NCI-H2107 treated with DMSO at 0.1 percent for 48 hours (cell line): ENCODE measurements around the gene TBCEL.
"Not testable (repeated sequence)": the region's sequence is repeated elsewhere in the genome, so short reads cannot be mapped to it uniquely, and the experiment has no call there.

Experiments
- DNase-seq: peaks from one replicate; lab custom pipeline; 2025; ENCODE audit not compliant: unreplicated experiment; lab: John Stamatoyannopoulos, UW

Gene TBCEL

DNA sequence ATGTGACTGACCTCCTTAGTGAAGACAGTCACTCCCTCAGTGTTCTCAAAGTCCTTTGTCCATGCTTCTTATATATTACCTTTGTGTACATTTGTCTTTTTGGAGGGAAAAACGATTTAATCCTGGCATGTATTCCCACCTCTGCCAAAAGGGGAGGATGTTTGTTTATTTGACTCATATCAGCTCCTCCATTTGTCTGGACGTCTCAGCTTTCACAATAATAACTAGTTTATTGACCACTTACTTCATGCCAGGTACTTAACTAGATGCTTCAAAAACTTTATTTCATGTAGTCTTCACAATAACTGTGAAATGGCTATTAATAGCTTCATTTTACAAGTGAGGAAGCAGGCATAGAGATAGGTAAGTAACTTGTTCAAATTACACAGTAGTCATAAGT is 5.3 kb downstream of the TBCEL start:
- DNase-seq, result no peak

DNA sequence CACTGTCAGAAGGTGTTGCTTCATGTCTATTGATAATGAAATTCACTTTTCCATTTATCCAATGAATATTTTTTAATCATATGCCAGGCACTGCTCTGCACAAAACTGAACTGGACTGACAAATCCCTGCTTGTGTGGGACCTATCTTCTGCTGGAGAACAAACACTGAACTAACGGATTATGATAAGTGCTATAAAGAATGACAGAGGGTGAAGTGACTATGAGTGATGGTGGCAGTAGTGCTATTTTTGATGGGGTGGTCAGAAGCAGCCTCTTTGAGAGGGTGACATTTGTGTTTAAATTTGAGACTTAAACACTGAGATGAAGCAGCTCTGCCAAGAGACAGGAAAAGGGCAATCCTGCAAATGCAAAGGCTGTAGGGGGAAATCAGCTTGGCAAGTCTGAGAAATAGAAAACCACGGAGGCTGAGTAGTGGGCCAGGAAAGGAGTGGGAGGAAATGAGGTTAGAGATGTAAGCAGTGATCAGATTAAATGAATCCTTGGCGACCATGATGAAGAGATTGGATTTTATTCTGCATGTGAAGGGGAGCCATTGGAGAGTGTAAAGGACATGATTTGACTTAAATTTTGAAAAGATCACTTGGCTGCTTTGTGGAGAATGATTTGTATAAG is 6.0 kb downstream of the TBCEL start:
- DNase-seq, result no peak

DNA sequence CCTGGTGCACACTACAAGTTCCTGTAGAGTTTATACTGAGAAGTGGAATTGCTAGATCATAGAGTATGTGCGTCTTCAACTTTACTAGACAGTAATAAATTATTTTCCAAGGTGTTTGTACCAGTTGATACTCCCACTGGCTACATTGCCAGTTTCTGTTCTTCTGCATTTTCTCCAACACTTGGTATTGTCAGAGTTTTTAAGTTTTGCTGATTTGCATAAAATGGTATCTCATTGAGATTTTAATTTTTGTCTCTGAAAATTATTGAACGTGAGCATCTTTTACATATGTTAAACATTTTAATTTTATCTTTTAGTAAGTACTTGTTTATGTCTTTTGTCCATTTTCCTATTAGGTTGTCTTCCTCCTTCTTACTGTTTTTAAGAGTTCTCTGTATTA is 7.3 kb downstream of the TBCEL start:
- no peak for DNase-seq

DNA sequence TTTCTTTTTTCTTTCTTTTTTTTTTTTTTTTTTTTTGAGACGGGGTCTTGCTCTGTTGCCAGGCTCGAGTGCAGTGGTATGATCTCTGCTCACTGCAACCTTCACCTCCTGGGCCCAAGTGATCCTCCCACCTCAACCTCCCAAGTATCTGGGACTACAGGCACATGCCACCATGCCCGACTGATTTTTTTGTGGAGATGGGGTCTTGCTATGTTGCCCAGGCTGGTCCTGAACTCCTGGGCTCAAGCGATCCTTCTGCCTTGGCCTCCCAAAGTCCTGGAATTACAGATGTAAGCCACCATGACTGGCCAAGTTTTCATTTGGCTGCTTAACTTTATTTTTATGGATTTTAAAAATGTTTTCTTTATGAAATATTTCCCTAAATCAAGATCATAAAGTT is 7.7 kb downstream of the TBCEL start:
- not testable (repeated sequence) for DNase-seq

DNA sequence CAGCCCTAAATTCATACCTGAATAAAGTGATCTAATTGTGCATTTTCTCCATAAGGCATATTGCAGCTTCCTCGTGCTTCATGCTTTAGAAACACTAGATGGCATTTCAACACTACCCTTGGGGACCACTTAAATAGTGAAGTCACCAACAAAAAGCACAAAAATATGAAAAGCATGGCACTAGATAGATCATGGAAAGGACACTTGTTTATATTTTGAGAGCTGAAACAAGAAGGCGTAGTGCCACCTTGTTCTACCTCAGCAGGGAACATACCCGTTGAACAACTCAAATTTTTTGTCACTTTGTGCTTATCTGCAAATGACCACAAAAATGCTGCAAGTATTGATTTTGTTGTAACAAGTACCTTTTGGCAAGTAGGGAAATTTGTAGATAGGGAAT is 8.6 kb downstream of the TBCEL start:
- DNase-seq, result peak; percentile 5

DNA sequence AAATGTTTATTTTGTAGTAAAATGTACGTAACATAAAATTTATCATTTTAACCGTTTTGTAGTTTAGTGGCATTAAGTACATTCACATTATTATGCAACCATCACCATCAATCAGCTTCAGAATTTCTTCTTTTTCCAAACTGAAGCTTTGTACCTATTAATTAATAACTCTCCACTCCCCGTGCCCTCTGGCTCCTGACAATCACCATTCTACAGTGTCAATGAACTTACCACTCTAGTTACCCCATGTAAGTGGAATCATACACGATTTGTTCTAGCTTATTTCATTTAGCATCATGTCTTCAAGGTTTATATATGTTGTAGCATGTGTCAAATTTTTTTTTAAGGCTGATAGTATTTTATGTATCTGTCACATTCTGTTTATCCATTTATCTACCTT is 9.7 kb downstream of the TBCEL start:
- DNase-seq, result no peak

DNA sequence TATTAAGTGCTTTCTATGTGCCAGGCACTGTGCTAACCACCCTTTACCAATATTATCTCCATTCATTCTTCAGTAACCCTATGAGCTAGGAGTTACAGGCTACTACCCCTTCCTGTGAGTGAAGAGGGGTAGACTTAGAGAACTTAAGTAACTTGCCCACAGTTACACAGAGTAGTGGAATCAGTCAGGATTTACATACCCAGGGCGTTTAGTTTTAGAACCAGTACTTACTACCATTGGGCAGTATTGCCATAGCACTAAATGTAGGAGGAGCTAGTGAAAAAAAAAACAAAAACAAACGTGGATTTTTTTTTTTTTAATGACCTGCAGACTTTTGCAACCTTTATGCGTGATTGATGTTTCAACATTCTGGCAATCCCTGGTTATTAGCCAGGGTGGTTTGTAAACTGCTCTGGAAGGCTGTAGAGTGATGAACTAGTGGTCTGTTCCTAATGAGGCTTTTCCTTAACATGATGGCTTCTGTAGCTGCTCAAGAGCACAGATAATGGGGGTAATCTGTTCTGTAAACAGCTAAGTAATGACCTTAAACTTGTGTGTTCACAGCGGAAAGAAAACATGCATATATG is 11.4 kb downstream of the TBCEL start:
- no peak for DNase-seq

DNA sequence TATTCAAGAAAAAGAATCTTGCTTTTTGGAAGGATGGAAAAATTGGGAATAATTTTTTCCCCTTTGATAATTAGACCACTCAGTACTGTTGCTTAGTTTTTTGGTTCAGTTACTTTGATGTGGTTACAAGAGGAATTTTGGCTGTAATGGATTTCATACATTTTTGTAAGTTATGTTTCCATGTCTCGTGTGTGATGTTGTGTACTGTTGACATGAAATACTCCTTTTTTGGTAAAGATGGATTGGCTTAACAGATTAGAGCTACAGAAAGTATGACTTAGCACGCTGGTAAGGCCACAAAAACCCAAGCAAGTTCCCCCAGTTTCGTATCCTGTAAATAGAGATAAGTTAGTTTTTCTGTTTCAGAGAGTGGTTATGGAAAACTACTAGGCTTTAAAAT is 11.9 kb downstream of the TBCEL start:
- no peak for DNase-seq

DNA sequence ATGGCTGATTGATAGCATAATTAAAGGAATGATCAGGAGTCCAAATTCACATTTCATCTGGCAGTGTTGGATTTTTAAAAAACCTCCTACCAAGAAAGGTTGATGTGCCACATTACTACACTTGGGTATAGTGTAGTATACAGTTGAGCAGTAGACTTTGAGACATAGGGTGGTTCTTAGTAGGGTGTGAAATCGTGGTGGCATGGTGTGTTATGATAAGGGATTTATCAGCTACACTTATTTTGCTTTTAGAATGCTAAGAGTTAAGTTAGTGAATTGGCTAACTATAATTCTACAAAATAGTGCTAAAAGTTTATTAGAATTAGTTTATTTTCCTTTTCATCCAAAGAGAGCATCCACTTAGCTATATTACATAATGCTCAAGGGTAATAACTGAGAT is 13.1 kb downstream of the TBCEL start:
- no peak for DNase-seq

DNA sequence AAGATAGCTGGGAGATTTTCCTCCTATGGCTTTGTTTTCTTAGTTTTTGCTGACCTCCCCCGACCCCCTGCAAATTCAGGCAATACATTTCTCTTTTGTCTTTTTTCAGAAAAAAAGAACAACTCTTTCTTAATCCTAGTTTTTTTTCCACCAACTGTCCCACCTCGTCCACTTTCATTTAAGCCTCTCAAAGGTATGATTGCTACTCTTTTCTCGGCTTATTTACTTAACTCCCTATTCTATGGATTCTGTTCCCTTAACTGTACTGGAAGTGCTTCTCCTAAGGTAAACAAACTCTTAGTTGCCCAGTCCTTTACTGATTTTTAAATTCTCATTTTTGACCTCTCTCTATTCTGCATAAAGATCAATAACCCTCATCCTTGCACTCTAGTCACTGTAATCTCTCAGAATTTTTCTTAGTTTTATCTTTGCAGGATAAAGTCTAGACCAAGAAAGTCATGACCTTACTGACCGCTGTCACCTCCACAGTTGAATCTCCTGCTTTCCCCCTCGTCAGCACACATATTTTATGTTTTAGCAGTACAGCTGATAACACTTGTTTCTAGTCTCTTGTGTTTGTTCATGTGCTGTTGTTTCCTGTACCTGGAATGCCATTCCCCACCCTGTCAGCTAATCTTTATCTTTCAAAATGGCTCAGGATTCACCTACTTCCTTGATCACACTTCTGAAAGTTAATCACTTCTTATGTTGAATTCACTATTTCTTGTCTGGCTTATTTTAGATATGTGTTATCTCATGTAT is 14.9 kb downstream of the TBCEL start:
- DNase-seq, result no peak

DNA sequence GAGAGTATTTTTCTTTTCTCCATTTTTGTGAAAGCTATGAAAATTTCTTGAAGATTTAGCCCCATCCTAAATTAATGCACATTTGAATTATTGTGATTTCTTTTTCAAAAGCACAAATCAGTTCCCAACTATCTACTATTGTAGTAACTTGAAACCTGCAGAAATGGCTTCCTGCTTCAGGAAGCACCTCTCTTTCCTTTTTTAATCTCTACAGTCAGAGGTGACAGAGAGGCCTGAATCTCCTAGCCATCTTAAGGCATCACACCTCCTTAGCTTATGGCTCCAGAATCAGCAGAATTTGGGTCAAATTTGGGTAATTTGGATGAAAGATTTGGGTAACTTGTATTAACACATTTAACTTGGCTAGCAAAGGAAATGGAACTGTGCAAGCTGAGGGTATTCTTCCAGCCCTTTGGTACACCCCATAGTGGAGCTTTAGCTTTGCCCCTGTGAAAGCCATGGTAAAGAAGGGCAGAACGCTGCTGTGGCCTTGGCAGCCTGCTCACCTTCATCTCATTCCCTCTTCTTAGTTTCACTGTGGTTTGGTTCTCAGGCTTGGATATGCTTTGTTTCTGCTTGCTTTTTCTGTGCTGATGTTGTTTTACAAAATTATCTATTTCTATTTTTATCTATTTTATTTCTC is 16.2 kb downstream of the TBCEL start:
- DNase-seq, result peak; percentile 4

DNA sequence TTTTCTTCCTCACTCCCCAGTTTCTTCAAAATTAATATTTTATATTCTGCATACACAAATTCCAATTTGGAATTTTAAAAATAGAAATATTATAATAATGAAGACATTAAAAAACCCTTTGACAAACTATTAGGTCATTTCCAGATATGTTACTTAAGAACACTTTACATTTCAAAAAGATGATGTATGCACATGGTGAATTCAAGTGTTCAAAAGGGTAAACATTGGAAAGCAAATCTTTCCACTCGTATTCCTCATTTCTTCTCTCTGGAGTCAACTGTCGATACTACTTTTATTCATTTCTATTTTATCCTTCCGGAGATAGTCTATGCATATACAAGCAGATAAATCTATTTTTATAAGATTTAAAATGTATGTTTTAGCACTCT is 16.7 kb downstream of the TBCEL start:
- DNase-seq, result no peak

DNA sequence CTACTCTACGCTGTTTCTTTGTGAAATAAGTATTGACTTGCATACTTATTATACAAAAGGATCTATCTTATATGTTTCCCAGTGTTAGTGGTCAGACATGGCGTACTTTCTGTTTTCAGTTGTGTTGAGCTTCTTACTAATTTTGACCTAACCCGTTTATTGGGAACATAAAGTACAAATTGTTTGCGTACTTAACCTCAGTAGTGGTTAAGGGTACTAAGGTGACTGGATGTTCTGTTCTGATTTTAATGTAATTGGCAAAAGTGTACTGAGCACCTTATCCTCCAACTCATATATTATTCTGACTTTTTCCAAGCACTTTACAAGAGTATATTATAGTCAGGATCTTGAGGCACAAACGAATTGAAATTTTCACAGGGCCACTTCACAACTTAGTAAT is 17.2 kb downstream of the TBCEL start:
- no peak for DNase-seq

DNA sequence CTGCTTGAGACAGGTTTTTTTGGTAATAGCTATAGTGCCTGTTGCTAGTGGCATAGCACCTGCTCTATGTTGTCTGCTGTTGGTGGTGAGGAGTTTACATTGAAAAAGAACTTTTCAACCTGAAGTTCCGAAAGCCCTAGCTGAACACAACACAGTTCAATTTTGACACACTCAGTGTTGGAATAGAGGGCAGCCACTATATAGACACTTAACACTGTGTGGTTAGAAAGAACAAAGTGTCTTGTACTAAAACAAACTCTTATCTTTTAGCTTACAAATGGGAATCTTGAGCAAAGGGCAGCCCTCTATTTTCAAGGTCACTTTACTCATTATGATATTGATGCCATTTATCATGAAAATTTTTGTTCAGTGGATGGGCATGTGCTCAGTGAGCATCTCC is 18.4 kb downstream of the TBCEL start:
- DNase-seq, result no peak

DNA sequence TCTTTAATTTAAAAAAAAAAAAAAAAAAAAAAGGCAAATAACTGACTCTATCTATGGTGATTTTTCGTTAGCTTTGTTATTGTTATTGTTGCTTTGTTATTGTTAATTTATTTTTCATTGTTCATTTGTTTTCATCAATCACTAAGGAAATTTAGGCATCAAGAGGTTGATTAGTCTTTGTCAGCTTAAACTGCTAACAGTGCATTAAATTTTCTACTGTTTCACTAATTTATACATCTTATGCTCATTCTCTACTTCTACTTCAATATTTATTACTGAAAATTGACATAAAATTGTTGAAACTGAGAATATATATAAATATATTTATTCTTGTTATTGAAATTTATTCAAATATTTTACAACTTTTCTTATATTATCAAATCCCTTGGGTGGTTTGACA is 24.0 kb downstream of the TBCEL start:
- DNase-seq, result no peak

DNA sequence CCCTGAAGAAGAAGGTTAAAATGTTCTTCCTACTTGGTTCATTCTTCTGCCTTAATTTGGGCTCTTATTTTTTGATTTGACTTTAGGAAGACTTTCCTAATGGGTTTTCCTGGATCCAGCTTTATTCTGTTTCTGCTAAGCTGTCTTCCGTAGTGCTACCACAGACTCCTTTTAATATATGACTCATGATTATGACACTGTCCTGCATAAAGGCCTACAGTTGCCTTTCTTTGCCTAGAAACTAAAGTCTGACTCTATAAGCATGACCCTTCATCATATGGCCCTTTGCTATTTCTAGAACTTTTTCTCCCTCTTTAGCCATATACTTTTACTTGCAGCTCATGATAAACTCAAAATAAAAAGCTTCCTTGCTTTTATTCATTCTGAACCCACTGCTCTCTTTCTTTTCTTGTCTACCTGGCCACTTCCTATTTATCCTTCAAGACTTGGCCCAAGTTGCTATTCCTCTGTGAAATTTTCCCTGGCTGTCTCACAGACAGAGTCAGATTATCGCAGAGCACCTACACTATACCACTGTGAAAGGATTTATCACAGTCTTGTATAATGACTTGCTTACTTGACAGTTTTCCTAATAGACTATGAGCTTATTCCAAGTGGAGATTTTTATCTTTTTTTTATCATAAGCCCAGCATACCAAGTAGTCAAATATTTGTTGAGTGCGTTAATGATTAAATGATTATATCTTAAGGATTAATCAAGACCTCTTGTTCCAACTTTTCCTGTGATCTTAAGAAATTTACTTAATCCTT is 24.7 kb downstream of the TBCEL start:
- no peak for DNase-seq

DNA sequence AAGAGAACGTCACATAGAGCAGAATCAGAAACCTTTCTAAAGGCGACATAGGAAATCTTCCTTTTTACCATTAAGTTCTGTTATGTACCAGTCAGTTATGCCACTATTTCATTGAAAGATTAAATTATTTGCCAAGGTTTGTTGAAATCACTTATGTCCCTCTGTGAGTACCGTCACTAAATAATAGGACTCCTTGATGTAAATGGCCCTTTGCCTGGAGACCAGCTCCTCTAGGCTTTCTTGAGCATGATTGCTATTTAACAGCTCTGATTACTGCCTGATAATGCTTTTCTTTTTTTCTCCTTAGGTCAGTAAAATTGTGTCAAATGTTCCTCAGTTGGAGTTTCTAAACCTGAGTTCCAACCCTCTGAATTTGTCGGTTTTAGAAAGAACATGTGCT is 29.3 kb downstream of the TBCEL start:
- no peak for DNase-seq

DNA sequence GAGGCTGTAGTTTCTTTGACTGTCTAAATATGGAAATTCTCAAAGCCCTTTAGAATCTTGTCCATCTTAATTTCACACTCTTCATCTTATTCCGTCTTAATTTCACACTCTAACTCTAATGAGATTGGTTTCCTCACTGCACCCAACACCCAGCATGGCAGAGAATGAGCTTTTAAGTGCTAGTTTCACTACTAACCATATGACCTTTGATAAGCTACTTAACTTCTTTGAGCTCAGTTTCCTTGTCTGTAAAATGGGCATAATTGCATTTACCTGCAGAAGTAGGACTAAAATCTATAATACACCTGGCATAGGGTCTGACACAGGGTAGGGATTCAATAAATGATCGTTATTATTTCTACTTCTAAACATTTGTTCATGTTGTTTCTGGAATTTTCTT is 30.4 kb downstream of the TBCEL start:
- DNase-seq, result no peak

DNA sequence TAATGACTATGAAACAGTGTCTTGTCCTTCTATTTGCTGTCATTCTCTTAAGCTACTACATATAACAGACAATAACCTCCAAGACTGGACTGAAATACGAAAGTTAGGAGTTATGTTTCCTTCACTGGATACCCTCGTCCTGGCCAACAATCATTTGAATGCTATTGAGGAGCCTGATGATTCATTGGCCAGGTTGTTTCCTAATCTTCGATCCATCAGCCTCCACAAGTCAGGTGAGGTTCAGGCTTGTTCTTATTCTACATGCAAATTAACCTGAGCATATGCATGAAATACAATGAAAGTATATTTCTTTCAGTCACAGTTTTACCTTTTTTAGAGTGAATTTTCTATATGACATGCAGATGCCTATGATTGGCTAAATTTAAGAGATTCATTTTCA is 31.2 kb downstream of the TBCEL start:
- DNase-seq, result no peak

DNA sequence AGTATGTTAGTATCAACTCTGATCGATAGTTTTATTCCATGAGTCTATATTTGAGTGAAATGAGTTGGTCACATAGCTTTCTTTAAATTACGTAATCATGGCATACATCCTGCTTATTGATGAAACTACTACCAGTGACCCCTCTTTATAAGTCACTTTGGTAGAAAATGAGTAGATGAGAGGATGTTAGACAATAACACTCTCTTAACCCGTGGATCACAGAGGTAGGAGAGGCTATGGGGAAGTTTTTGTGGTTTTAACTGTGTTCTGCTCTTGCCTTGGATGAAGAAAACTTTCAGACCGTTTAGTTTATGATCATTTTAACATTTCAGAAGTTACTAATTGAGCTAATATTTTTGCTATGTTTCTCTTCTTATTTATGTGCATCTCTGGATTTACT is 34.0 kb downstream of the TBCEL start:
- no peak for DNase-seq

DNA sequence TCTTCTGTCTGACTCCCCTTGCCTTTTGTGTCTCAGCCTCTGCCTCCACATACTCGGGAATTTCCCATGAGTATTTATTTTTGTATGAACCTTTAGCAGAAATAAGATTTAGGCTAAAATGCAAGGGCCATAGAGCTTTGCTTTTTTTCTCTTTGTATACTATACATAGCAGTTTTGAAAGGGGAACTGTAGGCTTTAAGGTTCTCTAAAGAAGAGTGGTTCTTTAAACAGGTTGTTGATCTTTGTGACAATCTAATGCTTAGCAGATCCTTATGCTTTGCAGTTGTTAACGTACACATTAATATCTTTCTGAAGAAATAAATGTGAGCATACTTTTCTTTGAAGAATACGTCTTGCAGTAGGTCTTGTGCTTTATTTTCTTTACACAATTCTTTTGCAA is 35.0 kb downstream of the TBCEL start:
- DNase-seq, result no peak
